KMS-11 (cell line): ENCODE data around the gene SOX12.

ENCODE experiments used
- H2AFZ ChIP-seq: fragments of 200-600 bp; sonication (generic); 2 replicates; pipeline ENCODE4 v1.6.1; 2016; ENCODE audit warnings: antibody characterized with exemption, mixed run types, low read depth
- H3K27ac ChIP-seq: fragments of 200-600 bp; sonication (generic); 2 replicates; pipeline ENCODE4 v1.6.1; 2016; ENCODE audit warnings: mild to moderate bottlenecking, mixed run types
- H3K27me3 ChIP-seq: fragments of 200-600 bp; sonication (generic); 2 replicates; pipeline ENCODE4 v1.6.1; 2017; ENCODE audit warnings: mild to moderate bottlenecking, low read depth, mixed run types, moderate library complexity; ENCODE audit not compliant: insufficient read depth
- H3K36me3 ChIP-seq: fragments of 200-600 bp; sonication (generic); 2 replicates; pipeline ENCODE4 v1.6.1; 2017; ENCODE audit warnings: mild to moderate bottlenecking, mixed run types; ENCODE audit not compliant: insufficient read depth
- H3K4me1 ChIP-seq: fragments of 200-600 bp; sonication (generic); 2 replicates; pipeline ENCODE4 v1.6.1; 2016; ENCODE audit warnings: mild to moderate bottlenecking, low read depth, mixed run types; ENCODE audit not compliant: poor library complexity, severe bottlenecking
- H3K4me2 ChIP-seq: fragments of 200-600 bp; sonication (generic); 2 replicates; pipeline ENCODE4 v1.7.0; 2016; ENCODE audit warnings: mild to moderate bottlenecking, mixed run types
- H3K4me3 ChIP-seq: fragments of 200-600 bp; sonication (generic); IDR thresholded peaks from 2 replicates; pipeline ENCODE4 v1.6.1; 2017; ENCODE audit warnings: low read depth, low read length, mixed read lengths; ENCODE audit not compliant: insufficient read depth
- H3K79me2 ChIP-seq: fragments of 200-600 bp; sonication (generic); 2 replicates; pipeline ENCODE4 v1.6.1; 2016; ENCODE audit warnings: low read depth, mixed run types; ENCODE audit not compliant: insufficient read depth
- H3K9ac ChIP-seq: fragments of 200-600 bp; sonication (generic); 2 replicates; pipeline ENCODE4 v1.6.1; 2016; ENCODE audit warnings: mild to moderate bottlenecking, mixed run types
- H4K20me1 ChIP-seq: fragments of 200-600 bp; sonication (generic); 2 replicates; pipeline ENCODE4 v1.6.1; 2016; ENCODE audit warnings: mild to moderate bottlenecking, mixed run types; ENCODE audit not compliant: insufficient read depth
- CTCF ChIP-seq: fragments of 200-600 bp; sonication (generic); conservative IDR thresholded peaks from 2 replicates; pipeline ENCODE4 v1.6.1; 2017; ENCODE audit warnings: low read depth, mild to moderate bottlenecking, antibody characterized with exemption, low read length, moderate library complexity, mixed read lengths

The SOX12 gene

GRCh38 chr20:327186-328026 lies 2.1 kb downstream of the SOX12 start:
- no peak for TF ChIP-seq CTCF
- H4K20me1 ChIP-seq, result no peaks in the 10 kb centered on the region

GRCh38 chr20:328027-328974 lies 2.9 kb downstream of the SOX12 start:
- H3K79me2 ChIP-seq, result peaks cover 5% of the 10 kb centered on the region; the same call in 1 of the 2 replicates
- H3K9ac ChIP-seq, result no peak overlapping the region
- no peak overlapping the region for H3K4me3 ChIP-seq
- peaks cover 21% of the 10 kb centered on the region for H3K4me1 ChIP-seq
- H3K27ac ChIP-seq, result no peak overlapping the region
- H4K20me1 ChIP-seq, result no peaks in the 10 kb centered on the region
- H2AFZ ChIP-seq, result no peak overlapping the region
- H3K4me2 ChIP-seq, result peak overlapping the region; percentile 50
- no peaks in the 10 kb centered on the region for H3K27me3 ChIP-seq
- TF ChIP-seq CTCF, result no peak
- no peaks in the 10 kb centered on the region for H3K36me3 ChIP-seq

More at GRCh38 chr20:327186-328026, 2.1 kb downstream of the SOX12 start:
- peaks cover 21% of the 10 kb centered on the region for H3K4me1 ChIP-seq
- H3K36me3 ChIP-seq, result no peaks in the 10 kb centered on the region
- no peak overlapping the region for H3K27ac ChIP-seq
- peak overlapping the region; percentile 50 for H3K4me2 ChIP-seq
- H3K9ac ChIP-seq, result peak overlapping the region; percentile 32; the same call in 1 of the 2 replicates
- H2AFZ ChIP-seq, result no peak overlapping the region
- H3K4me3 ChIP-seq, result no peak overlapping the region
- no peaks in the 10 kb centered on the region for H3K27me3 ChIP-seq
- peaks cover 5% of the 10 kb centered on the region; the same call in 1 of the 2 replicates for H3K79me2 ChIP-seq

GRCh38 chr20:328975-329695 lies 3.8 kb downstream of the SOX12 start:
- no peak for TF ChIP-seq CTCF
- peaks cover 15% of the 10 kb centered on the region for H3K4me1 ChIP-seq
- no peak overlapping the region; the same call in 1 of the 2 replicates for H3K4me2 ChIP-seq
- peaks cover 5% of the 10 kb centered on the region; the same call in 1 of the 2 replicates for H3K79me2 ChIP-seq
- no peaks in the 10 kb centered on the region for H4K20me1 ChIP-seq
- H3K9ac ChIP-seq, result no peak overlapping the region
- H3K27me3 ChIP-seq, result no peaks in the 10 kb centered on the region
- no peak overlapping the region for H2AFZ ChIP-seq
- H3K4me3 ChIP-seq, result no peak overlapping the region
- H3K36me3 ChIP-seq, result no peaks in the 10 kb centered on the region
- H3K27ac ChIP-seq, result no peak overlapping the region

- H4K20me1 ChIP-seq, result no peaks in the 10 kb centered on the region
- TF ChIP-seq CTCF, result no peak
Measured at GRCh38 chr20:329851-330232, 4.5 kb downstream of the SOX12 start.

More at GRCh38 chr20:329851-330232, 4.5 kb downstream of the SOX12 start:
- no peak overlapping the region for H3K4me2 ChIP-seq
- no peak overlapping the region for H2AFZ ChIP-seq
- peaks cover 15% of the 10 kb centered on the region for H3K4me1 ChIP-seq
- peaks cover 5% of the 10 kb centered on the region; the same call in 1 of the 2 replicates for H3K79me2 ChIP-seq
- no peak overlapping the region for H3K9ac ChIP-seq
- no peaks in the 10 kb centered on the region for H3K36me3 ChIP-seq
- H3K27ac ChIP-seq, result no peak overlapping the region
- no peaks in the 10 kb centered on the region for H3K27me3 ChIP-seq
- H3K4me3 ChIP-seq, result no peak overlapping the region
